ENCODE results near the gene COL17A1.

- peak in 3 of 5 experiments; percentile 20 to 27 (median 26) for TF ChIP-seq CTCF (IDR thresholded peaks at IDR 0.05)
- no peak for TF ChIP-seq EP300 (IDR thresholded peaks at IDR 0.05; ENCODE audit: low read depth)
These were observed 57.5 kb downstream of the COL17A1 start for GRCh38 chr10:104028146-104028545.

Measured in transverse colon (tissue), 3 donors.